Hepatocyte (in vitro differentiated cells): ENCODE data around the gene MAST4. TPM values are rescaled to one million over a fixed set of nuclear protein-coding genes. Genes with fewer than 3 reads are reported as not detected.

Experiments used
- DNase-seq: peaks from one replicate; pipeline ENCODE4 v3.0.0-alpha.2; 2016; ENCODE audit warnings: low spot score
- H2AFZ ChIP-seq: fragments of 200-600 bp; sonication (generic); 2 replicates; pipeline ENCODE4 v1.6.0; 2016; ENCODE audit warnings: antibody characterized with exemption, mild to moderate bottlenecking
- H3K27ac ChIP-seq: fragments of 200-600 bp; sonication (generic); 2 replicates; pipeline ENCODE4 v1.5.1; 2016; ENCODE audit warnings: mild to moderate bottlenecking
- H3K27me3 ChIP-seq: fragments of 200-600 bp; sonication (generic); 2 replicates; pipeline ENCODE4 v1.6.1; 2016
- H3K36me3 ChIP-seq: fragments of 200-600 bp; sonication (generic); replicated peaks from 2 replicates; pipeline ENCODE4 v1.5.1; 2016; ENCODE audit warnings: low read depth; ENCODE audit not compliant: insufficient read depth
- H3K4me1 ChIP-seq: fragments of 200-600 bp; sonication (generic); 2 replicates; pipeline ENCODE4 v1.5.1; 2016; ENCODE audit warnings: mild to moderate bottlenecking, moderate library complexity; ENCODE audit not compliant: insufficient read depth
- H3K4me2 ChIP-seq: fragments of 200-600 bp; sonication (generic); 2 replicates; pipeline ENCODE4 v1.6.0; 2016
- H3K4me3 ChIP-seq: fragments of 200-600 bp; sonication (generic); 2 replicates; pipeline ENCODE4 v1.5.1; 2016; ENCODE audit warnings: mild to moderate bottlenecking
- H3K79me2 ChIP-seq: fragments of 200-600 bp; sonication (generic); 2 replicates; pipeline ENCODE4 v1.6.0; 2017; ENCODE audit warnings: mild to moderate bottlenecking
- H3K9me2 ChIP-seq: fragments of 200-600 bp; sonication (generic); replicated peaks from 2 replicates; pipeline ENCODE4 v1.6.0; 2017; ENCODE audit warnings: mild to moderate bottlenecking; ENCODE audit not compliant: insufficient read depth
- H3K9me3 ChIP-seq: fragments of 200-600 bp; sonication (generic); 2 replicates; pipeline ENCODE4 v1.5.1; 2016; ENCODE audit warnings: low read depth, mild to moderate bottlenecking
- H4K20me1 ChIP-seq: fragments of 200-600 bp; sonication (generic); 2 replicates; pipeline ENCODE4 v1.6.0; 2016; ENCODE audit warnings: mild to moderate bottlenecking; ENCODE audit not compliant: insufficient read depth, poor library complexity, severe bottlenecking
- EZH2 ChIP-seq: fragments of 200-600 bp; sonication (generic); IDR thresholded peaks from 2 replicates; pipeline ENCODE4 v1.6.1; 2016; ENCODE audit warnings: antibody characterized with exemption, mild to moderate bottlenecking, borderline replicate concordance
- EZH2phosphoT487 ChIP-seq: fragments of 200-600 bp; sonication (generic); IDR thresholded peaks from one replicate; pipeline ENCODE4 v1.6.1; 2018; ENCODE audit warnings: antibody characterized with exemption, mild to moderate bottlenecking, low read depth, moderate library complexity; ENCODE audit not compliant: unreplicated experiment, severe bottlenecking
- WGBS: methylation state at CpG from one replicate; pipeline ENCODE4 v1.1.6; 2016; ENCODE audit warnings: low lambda C conversion rate; ENCODE audit errors: missing lambda C conversion rate; 5-methylcytosine and 5-hydroxymethylcytosine counted together
- polyA plus RNA-seq: library from polyadenylated mRNA; unstranded; fragments of >200 nt; fragmentation: Nextera tagmentation; extraction: Ambion mirVana; gene quantifications from 2 replicates; pipeline ENCODE4 v1.2.1, GENCODE V29; 2016
- total RNA-seq: library from RNA; depleted of rRNA; stranded (reverse); fragments of >200 nt; gene quantifications from 2 replicates; pipeline ENCODE4 v1.2.3, GENCODE V29; 2014
- TF ChIP-seq, protein P1 (sequence below): fragments of 200-600 bp; sonication (generic); IDR thresholded peaks from 2 replicates; pipeline ENCODE4 v1.5.1; 2016; ENCODE audit warnings: antibody characterized with exemption, mild to moderate bottlenecking; ENCODE audit not compliant: poor library complexity

Gene MAST4
- total and polyA plus RNA-seq, 2 experiments from 2014 or later: 11.7 to 13.2 TPM

DNA sequence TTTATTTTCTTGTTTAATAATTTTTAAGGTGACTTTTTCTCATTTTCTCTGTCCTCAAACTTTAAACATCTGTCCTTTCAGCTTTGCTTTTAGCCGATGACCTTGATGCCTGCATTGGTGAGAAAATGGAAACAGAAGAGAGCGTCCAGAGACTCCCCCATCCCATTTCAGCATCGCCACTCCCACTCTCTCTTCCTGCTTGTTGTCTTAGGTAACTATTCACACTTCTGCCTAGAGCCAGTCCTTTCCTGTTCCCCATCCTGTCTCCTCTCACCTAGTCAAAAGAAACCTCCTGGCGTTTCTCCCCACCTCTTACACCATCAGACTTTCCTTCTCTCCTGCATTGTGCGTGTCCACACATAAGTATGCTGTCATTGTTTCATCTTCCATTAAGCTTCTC lies 124.6 kb downstream of the MAST4 start:
- H3K9me3 ChIP-seq: no peaks in the 10 kb centered on the region
- TF ChIP-seq EZH2: no peak
- TF ChIP-seq EZH2phosphoT487: no peak
- TF ChIP-seq, protein P1, sequence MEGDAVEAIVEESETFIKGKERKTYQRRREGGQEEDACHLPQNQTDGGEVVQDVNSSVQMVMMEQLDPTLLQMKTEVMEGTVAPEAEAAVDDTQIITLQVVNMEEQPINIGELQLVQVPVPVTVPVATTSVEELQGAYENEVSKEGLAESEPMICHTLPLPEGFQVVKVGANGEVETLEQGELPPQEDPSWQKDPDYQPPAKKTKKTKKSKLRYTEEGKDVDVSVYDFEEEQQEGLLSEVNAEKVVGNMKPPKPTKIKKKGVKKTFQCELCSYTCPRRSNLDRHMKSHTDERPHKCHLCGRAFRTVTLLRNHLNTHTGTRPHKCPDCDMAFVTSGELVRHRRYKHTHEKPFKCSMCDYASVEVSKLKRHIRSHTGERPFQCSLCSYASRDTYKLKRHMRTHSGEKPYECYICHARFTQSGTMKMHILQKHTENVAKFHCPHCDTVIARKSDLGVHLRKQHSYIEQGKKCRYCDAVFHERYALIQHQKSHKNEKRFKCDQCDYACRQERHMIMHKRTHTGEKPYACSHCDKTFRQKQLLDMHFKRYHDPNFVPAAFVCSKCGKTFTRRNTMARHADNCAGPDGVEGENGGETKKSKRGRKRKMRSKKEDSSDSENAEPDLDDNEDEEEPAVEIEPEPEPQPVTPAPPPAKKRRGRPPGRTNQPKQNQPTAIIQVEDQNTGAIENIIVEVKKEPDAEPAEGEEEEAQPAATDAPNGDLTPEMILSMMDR: no peak
- WGBS: 54% methylated on average over 5 of the region's 5 CpGs
- H3K27me3 ChIP-seq: no peaks in the 10 kb centered on the region
- no peak overlapping the region for H3K4me2 ChIP-seq
- no peak overlapping the region for H3K27ac ChIP-seq
- no peaks in the 10 kb centered on the region for H3K4me1 ChIP-seq
- H4K20me1 ChIP-seq: no peaks in the 10 kb centered on the region
- H3K79me2 ChIP-seq: no peaks in the 10 kb centered on the region
- H3K9me2 ChIP-seq: no peaks in the 10 kb centered on the region
- H2AFZ ChIP-seq: no peak overlapping the region
- no peaks in the 10 kb centered on the region for H3K36me3 ChIP-seq
- H3K4me3 ChIP-seq: no peak overlapping the region
- no peak for DNase-seq

DNA sequence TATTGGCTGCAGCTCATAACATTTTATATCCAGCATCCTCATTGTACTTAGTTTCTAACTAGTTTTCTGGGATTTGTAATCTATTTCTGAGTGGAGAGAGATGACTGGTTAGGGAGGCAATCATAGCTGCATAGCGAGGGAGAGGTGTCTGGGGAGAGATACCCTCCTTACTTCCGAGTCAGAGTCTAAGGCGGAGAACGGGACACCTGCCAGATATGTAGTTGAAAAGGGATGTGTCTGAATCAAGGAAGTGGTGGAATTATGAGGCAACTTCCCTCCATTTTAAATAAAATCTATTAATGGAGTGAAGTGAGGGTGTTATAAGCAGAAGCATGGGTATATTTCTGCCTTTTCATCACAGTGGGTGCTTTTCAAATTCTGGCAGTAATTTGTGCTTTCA lies 126.5 kb downstream of the MAST4 start:
- Histone ChIP-seq H4K20me1 (no peaks in the 10 kb centered on the region), H3K36me3 (no peaks in the 10 kb centered on the region), H3K9me2 (no peaks in the 10 kb centered on the region), H3K27ac (no peak overlapping the region), H3K79me2 (no peaks in the 10 kb centered on the region), H3K9me3 (no peaks in the 10 kb centered on the region), H2AFZ (no peak overlapping the region), H3K4me3 (no peak overlapping the region), H3K4me1 (no peaks in the 10 kb centered on the region), H3K27me3 (no peaks in the 10 kb centered on the region), H3K4me2 (no peak overlapping the region)
- no peak for TF ChIP-seq EZH2phosphoT487
- TF ChIP-seq EZH2: no peak
- TF ChIP-seq, protein P1: no peak
- DNase-seq: no peak
- WGBS: 94% methylated on average over 4 of the region's 4 CpGs

DNA sequence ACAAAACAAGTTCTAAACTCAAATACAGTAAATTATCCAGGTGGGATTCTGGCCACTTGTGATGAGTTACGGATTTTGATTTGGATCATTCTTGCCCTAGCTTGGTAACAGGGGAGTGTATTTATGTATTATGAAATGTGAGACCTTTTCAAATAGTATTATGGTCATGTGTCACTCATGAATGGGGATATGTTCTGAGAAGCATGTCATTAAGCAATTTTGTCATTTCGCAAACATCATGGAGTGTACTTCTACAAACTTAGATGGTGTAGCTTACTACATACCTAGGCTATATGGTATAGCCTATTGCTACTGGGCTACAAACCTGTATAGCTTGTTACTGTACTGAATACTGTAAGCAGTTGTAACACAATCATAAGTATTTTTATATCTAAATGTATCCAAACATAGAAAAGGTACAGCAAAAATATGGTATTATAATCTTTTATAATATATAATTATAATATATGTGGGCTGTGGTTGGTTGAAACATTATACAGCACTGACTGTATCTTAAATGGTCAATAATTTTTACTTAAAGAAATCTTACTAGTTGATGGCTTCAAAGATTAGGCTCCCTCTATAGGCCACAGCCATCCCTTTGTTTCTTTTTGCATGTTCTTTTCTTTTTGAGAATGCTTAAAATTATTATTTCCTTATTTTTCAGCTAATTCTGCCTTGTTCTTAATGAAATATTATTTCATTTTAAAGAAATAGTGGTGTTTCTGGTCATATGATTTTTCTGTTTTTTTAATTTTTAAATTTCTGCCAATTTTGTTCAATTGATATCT lies 128.4 kb downstream of the MAST4 start:
- no peak for DNase-seq
- no peak overlapping the region for H3K4me3 ChIP-seq
- no peaks in the 10 kb centered on the region for H3K9me2 ChIP-seq
- no peaks in the 10 kb centered on the region for H3K79me2 ChIP-seq
- TF ChIP-seq, protein P1: peak; percentile 38
- TF ChIP-seq EZH2 (no peak), EZH2phosphoT487 (no peak)
- no peaks in the 10 kb centered on the region for H3K27me3 ChIP-seq
- H3K36me3 ChIP-seq: no peaks in the 10 kb centered on the region
- 96% methylated on average over 2 of the region's 2 CpGs for WGBS
- H2AFZ ChIP-seq: no peak overlapping the region
- H4K20me1 ChIP-seq: no peaks in the 10 kb centered on the region
- H3K4me2 ChIP-seq: no peak overlapping the region
- H3K4me1 ChIP-seq: no peaks in the 10 kb centered on the region
- no peak overlapping the region for H3K27ac ChIP-seq
- H3K9me3 ChIP-seq: no peaks in the 10 kb centered on the region
